Measurements from ENCODE around the gene TEDC1.

TEDC1 gene

DNA sequence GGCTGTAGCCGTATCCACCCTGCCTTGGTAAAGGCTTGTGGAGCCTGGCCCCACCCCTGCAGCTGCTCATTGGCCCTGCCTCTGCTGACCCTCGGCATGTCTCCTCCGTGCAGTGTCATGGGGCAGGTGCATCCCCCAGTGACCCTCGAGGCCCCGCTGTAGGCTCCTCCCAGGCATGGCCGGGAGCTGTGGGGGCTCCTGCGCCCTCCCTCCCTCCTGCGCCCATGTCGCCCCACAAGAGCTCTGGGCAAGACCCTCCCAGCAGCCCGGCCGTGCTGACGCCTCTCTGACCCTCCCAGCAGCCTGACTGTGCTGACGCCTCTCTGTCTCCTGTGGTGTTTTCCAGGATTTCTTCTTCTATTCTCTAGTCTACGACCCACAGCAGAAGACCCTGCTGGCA lies 37.2 kb upstream of the TEDC1 start:
- TF ChIP-seq, protein P1, sequence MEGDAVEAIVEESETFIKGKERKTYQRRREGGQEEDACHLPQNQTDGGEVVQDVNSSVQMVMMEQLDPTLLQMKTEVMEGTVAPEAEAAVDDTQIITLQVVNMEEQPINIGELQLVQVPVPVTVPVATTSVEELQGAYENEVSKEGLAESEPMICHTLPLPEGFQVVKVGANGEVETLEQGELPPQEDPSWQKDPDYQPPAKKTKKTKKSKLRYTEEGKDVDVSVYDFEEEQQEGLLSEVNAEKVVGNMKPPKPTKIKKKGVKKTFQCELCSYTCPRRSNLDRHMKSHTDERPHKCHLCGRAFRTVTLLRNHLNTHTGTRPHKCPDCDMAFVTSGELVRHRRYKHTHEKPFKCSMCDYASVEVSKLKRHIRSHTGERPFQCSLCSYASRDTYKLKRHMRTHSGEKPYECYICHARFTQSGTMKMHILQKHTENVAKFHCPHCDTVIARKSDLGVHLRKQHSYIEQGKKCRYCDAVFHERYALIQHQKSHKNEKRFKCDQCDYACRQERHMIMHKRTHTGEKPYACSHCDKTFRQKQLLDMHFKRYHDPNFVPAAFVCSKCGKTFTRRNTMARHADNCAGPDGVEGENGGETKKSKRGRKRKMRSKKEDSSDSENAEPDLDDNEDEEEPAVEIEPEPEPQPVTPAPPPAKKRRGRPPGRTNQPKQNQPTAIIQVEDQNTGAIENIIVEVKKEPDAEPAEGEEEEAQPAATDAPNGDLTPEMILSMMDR (IDR thresholded peaks at IDR 0.05; ENCODE audit: extremely low read depth, missing control alignments): no peak
- DNase-seq (ENCODE audit: low spot score): no peak

GRCh38 chr14:105455086-105455640 lies 35.9 kb upstream of the TEDC1 start:
- DNase-seq (ENCODE audit: low spot score): no peak
- TF ChIP-seq, protein P1 (IDR thresholded peaks at IDR 0.05; ENCODE audit: extremely low read depth, missing control alignments): no peak

DNA sequence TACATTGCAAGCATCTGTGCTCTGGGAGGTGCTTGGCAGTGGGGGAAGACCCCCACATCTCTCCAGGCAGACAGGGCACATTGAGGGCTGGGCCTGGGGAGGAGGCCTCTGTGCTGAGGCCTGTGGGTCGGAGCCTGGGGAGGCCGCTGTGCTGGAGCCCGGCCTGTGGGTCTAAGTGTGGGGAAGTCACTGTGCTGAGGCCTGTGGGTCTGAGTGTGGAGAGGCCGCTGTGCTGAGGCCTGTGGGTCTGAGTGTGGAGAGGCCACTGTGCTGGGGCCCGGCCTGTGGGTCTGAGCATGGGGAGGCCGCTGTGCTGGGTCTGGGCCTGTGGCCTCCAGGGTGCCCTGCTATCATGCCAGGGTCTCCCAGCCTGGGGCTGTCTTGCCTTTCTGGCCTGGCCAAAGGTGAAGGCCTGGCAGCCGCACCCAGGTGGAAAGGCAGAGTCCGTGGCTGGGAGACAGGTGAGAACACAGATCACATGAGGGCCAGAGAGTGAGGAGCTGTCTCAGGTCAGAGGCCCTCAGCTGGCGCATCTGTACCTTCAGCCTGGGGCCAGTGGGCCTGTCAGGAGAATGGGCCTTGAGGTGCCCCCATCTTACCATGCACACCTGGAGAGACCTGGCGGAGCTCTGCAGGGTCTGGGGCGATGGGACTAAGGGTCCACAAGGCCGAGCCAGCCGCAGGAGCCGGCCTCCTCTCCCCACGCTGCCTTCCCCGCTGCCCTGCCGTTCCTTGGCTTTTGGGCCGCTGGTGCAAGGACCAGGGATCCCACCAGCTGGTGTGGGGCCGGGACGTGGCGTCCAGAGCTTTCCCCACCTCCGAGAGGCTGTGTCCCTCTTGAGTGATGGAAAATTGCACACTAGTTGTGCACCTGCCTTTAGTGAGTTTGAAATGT lies 35.0 kb upstream of the TEDC1 start:
- no peak for DNase-seq (ENCODE audit: low spot score)
- TF ChIP-seq, protein P1 (IDR thresholded peaks at IDR 0.05; ENCODE audit: extremely low read depth, missing control alignments): no peak

- TF ChIP-seq, protein P1 (IDR thresholded peaks at IDR 0.05; ENCODE audit: extremely low read depth, missing control alignments): no peak
- DNase-seq (ENCODE audit: low spot score): no peak
These were observed 34.1 kb upstream of the TEDC1 start for GRCh38 chr14:105456736-105457617.

DNA sequence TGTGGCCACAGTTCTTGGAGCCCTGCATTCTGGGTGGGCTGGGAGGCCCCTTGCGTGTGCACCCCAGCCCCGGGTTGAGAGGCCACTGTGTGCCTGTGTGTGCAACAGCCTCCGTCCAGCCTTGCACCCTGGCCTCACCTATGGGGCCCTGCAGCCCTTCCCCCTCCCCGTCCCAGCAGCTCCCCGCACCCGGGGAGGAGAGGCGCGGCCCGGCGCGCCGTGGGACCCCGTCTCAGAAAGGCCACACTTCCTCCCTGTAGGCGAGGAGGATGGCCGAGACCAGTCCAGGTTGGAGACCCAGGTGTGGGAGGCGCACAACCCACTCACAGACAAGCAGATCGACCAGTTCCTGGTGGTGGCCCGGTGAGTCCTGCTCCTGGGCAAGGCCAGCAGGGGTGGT lies 33.0 kb upstream of the TEDC1 start:
- DNase-seq (ENCODE audit: low spot score): no peak
- TF ChIP-seq, protein P1 (IDR thresholded peaks at IDR 0.05; ENCODE audit: extremely low read depth, missing control alignments): no peak

DNA sequence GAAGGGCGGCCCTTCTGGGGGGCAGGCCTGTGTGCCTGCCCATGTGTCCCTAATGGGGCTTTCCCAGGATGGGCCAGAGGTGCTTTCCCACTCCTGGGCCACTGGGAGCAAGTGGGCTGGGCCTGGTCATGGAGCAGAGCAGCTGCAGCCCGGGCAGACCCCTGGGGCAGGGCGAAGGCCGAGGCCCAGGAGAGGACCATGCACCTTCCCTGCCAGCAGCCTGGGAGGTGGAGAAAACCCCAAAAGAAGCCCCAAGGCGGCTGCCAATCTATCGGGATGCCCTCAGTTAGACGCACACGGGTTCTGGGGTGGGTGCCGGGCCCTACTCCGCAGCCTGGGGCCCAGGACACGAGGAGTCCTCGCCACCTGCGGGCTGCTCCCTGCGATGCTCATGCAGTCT lies 32.5 kb upstream of the TEDC1 start:
- TF ChIP-seq, protein P1 (IDR thresholded peaks at IDR 0.05; ENCODE audit: extremely low read depth, missing control alignments): no peak
- DNase-seq (ENCODE audit: low spot score): no peak

Measured in GM20000 (cell line).